ENCODE data around the gene RPS23. TPM values are rescaled to one million over a fixed set of nuclear protein-coding genes. Genes with fewer than 3 reads are reported as not detected.

Gene RPS23
- total RNA-seq, 1 experiment from 2014 or later: 4,228 TPM

DNA sequence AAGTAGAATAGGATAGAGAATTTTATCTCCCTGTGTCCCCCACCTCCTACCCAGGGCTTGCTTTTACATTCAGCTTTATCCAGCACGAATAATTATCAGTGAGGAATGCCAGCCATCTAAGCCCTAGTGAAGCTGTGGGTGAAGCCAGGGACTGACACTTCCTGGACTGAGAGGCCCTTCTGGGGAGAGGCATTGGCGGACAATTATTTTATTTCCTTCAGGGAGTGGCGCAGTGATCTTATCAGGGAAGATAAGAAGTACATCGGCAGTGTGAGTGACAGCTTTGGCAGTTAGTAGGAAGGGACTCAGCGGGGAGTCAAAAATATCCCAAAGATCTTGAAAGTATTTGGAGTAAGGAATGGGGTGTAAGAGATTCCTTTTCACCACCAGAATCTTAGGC lies 34.9 kb upstream of the RPS23 start:
- H3K4me3 ChIP-seq (ENCODE audit: low read length): no peak overlapping the region
- no peak overlapping the region for H3K27ac ChIP-seq (ENCODE audit: low read length)
- H2AFZ ChIP-seq (ENCODE audit: low read length): no peak overlapping the region
- H3K4me1 ChIP-seq (ENCODE audit: low read length): no peaks in the 10 kb centered on the region
- no peaks in the 10 kb centered on the region for H3K79me2 ChIP-seq (ENCODE audit: low read length)
- H3K27me3 ChIP-seq (ENCODE audit: low read length): no peaks in the 10 kb centered on the region; the same call in 1 of the 2 replicates
- no peaks in the 10 kb centered on the region for H3K36me3 ChIP-seq (ENCODE audit: insufficient read depth, low read length)
- H3K9ac ChIP-seq (ENCODE audit: low read length): no peak overlapping the region
- no peak overlapping the region for H3K4me2 ChIP-seq (ENCODE audit: low read depth, low read length, poor library complexity, severe bottlenecking)
- H3K9me2 ChIP-seq (replicated peaks; ENCODE audit: insufficient read depth, low read length): no peaks in the 10 kb centered on the region
- H4K20me1 ChIP-seq (ENCODE audit: insufficient read depth, low read depth, low read length): no peaks in the 10 kb centered on the region
- DNase-seq: no peak
- no peaks in the 10 kb centered on the region for H3K9me3 ChIP-seq (ENCODE audit: low read length)

GRCh38 chr5:82312373-82312856 lies 34.3 kb upstream of the RPS23 start:
- H3K9me2 ChIP-seq (replicated peaks; ENCODE audit: insufficient read depth, low read length): no peaks in the 10 kb centered on the region
- H3K9me3 ChIP-seq (ENCODE audit: low read length): no peaks in the 10 kb centered on the region
- H3K36me3 ChIP-seq (ENCODE audit: insufficient read depth, low read length): no peaks in the 10 kb centered on the region
- H3K9ac ChIP-seq (ENCODE audit: low read length): no peak overlapping the region
- H3K4me3 ChIP-seq (ENCODE audit: low read length): no peak overlapping the region
- H4K20me1 ChIP-seq (ENCODE audit: insufficient read depth, low read depth, low read length): no peaks in the 10 kb centered on the region
- H3K4me2 ChIP-seq (ENCODE audit: low read depth, low read length, poor library complexity, severe bottlenecking): no peak overlapping the region
- no peaks in the 10 kb centered on the region for H3K79me2 ChIP-seq (ENCODE audit: low read length)
- no peak overlapping the region for H2AFZ ChIP-seq (ENCODE audit: low read length)
- H3K4me1 ChIP-seq (ENCODE audit: low read length): no peaks in the 10 kb centered on the region
- no peaks in the 10 kb centered on the region; the same call in 1 of the 2 replicates for H3K27me3 ChIP-seq (ENCODE audit: low read length)
- H3K27ac ChIP-seq (ENCODE audit: low read length): no peak overlapping the region
- DNase-seq: peak; percentile 80

DNA sequence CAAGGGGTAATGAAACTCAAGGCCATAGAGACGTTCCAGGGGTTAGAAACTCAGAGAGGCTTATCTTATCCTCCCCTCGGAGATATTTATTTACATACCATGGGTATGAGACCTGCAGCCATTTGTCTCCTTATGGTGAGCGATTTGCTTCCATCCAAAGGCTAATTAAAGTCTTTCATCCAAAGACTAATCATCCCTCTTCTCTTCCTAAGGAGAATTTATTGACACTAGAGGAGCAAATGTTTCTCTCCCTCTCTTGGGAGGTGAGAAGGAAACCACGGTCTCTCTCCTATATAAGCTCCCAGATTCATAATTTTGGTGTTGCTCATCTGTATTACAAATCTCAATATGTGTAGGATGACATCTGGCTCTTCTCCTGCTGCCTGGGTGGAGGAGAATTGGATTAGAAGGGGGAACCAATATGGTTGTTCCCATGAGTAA lies 31.0 kb upstream of the RPS23 start:
- Histone ChIP-seq H3K4me2 (ENCODE audit: low read depth, low read length, poor library complexity, severe bottlenecking) (no peak overlapping the region), H3K9ac (ENCODE audit: low read length) (no peak overlapping the region), H3K9me2 (replicated peaks; ENCODE audit: insufficient read depth, low read length) (no peaks in the 10 kb centered on the region), H3K4me3 (ENCODE audit: low read length) (no peak overlapping the region), H3K79me2 (ENCODE audit: low read length) (no peaks in the 10 kb centered on the region), H4K20me1 (ENCODE audit: insufficient read depth, low read depth, low read length) (no peaks in the 10 kb centered on the region), H2AFZ (ENCODE audit: low read length) (no peak overlapping the region), H3K36me3 (ENCODE audit: insufficient read depth, low read length) (no peaks in the 10 kb centered on the region), H3K4me1 (ENCODE audit: low read length) (no peaks in the 10 kb centered on the region), H3K9me3 (ENCODE audit: low read length) (no peaks in the 10 kb centered on the region), H3K27ac (ENCODE audit: low read length) (no peak overlapping the region), H3K27me3 (ENCODE audit: low read length) (no peaks in the 10 kb centered on the region; the same call in 1 of the 2 replicates)
- DNase-seq: no peak

DNA sequence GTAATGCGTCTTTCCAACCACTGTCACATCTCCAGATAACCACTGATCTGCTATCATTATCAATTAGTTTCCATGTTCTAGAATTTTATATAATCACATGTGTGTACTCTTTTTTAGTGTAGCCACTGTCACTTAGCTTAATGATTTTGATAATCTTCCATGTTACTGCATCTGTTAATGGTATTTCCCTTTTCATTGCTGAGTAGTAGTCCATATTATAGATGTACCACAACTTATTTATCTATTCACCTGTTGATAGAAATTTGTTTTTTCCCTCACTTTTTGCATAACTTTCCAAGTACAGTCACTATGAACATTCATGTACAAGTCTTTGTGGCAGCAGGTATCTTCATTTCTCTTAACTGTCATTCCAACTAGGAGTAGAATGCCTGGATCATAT lies 30.3 kb upstream of the RPS23 start:
- DNase-seq: no peak
- Histone ChIP-seq H3K36me3 (ENCODE audit: insufficient read depth, low read length) (no peaks in the 10 kb centered on the region), H3K4me2 (ENCODE audit: low read depth, low read length, poor library complexity, severe bottlenecking) (no peak overlapping the region), H2AFZ (ENCODE audit: low read length) (no peak overlapping the region), H3K4me3 (ENCODE audit: low read length) (no peak overlapping the region), H3K79me2 (ENCODE audit: low read length) (no peaks in the 10 kb centered on the region), H4K20me1 (ENCODE audit: insufficient read depth, low read depth, low read length) (no peaks in the 10 kb centered on the region), H3K4me1 (ENCODE audit: low read length) (no peaks in the 10 kb centered on the region), H3K27ac (ENCODE audit: low read length) (no peak overlapping the region), H3K9me3 (ENCODE audit: low read length) (no peaks in the 10 kb centered on the region), H3K9ac (ENCODE audit: low read length) (no peak overlapping the region), H3K9me2 (replicated peaks; ENCODE audit: insufficient read depth, low read length) (no peaks in the 10 kb centered on the region), H3K27me3 (ENCODE audit: low read length) (no peaks in the 10 kb centered on the region; the same call in 1 of the 2 replicates)

DNA sequence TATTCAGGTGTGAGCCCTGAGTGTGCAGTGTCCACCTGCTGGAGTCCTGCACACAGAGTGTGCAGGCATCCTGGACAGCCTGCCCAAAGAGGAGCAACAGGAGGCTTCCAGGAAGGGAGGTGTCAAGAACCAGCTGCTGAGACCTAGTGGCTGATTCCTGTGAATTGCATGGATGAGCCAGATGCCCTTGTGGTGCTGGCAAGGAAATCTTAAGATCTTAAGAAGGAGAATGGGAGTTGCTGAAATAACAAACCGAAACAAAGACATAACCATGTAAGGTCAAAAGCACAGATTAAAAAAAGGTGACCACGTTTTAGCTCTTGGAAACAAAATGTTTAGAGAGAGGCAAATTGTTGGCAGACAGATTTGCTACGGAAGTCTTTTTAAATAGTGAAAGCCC lies 29.3 kb upstream of the RPS23 start:
- no peaks in the 10 kb centered on the region for H3K4me1 ChIP-seq (ENCODE audit: low read length)
- no peaks in the 10 kb centered on the region for H3K9me2 ChIP-seq (replicated peaks; ENCODE audit: insufficient read depth, low read length)
- no peaks in the 10 kb centered on the region; the same call in 1 of the 2 replicates for H3K27me3 ChIP-seq (ENCODE audit: low read length)
- H3K9me3 ChIP-seq (ENCODE audit: low read length): no peaks in the 10 kb centered on the region
- no peak overlapping the region for H3K9ac ChIP-seq (ENCODE audit: low read length)
- no peaks in the 10 kb centered on the region for H3K79me2 ChIP-seq (ENCODE audit: low read length)
- DNase-seq: no peak
- H3K4me3 ChIP-seq (ENCODE audit: low read length): no peak overlapping the region
- no peak overlapping the region for H3K4me2 ChIP-seq (ENCODE audit: low read depth, low read length, poor library complexity, severe bottlenecking)
- H3K36me3 ChIP-seq (ENCODE audit: insufficient read depth, low read length): no peaks in the 10 kb centered on the region
- no peaks in the 10 kb centered on the region for H4K20me1 ChIP-seq (ENCODE audit: insufficient read depth, low read depth, low read length)
- no peak overlapping the region for H3K27ac ChIP-seq (ENCODE audit: low read length)
- H2AFZ ChIP-seq (ENCODE audit: low read length): no peak overlapping the region

GRCh38 chr5:82306151-82306550 lies 28.0 kb upstream of the RPS23 start:
- no peak overlapping the region for H2AFZ ChIP-seq (ENCODE audit: low read length)

DNA sequence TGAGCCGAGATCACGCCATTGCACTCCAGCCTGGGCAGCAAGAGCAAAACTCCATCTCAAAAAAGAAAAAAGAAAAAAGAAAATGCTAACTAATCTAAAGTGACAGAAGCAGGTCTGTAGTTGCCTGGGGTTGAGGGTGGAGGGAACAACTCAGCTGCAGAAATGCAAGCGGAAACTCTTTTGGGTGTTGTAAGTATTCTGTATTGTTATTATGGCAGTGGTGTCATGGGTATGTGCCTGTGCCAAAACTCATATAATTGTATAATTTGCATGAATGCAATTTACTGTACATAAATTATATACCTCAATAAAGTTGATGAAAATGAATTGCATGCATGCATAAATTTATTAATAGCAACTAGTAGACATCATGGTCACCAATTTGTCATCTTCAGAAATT lies 23.0 kb upstream of the RPS23 start:
- no peak overlapping the region for H2AFZ ChIP-seq (ENCODE audit: low read length)
- no peaks in the 10 kb centered on the region for H3K27me3 ChIP-seq (ENCODE audit: low read length)

More at GRCh38 chr5:82306151-82306550, 28.0 kb upstream of the RPS23 start:
- no peak overlapping the region for H3K9ac ChIP-seq (ENCODE audit: low read length)
- no peaks in the 10 kb centered on the region for H4K20me1 ChIP-seq (ENCODE audit: insufficient read depth, low read depth, low read length)
- H3K4me3 ChIP-seq (ENCODE audit: low read length): no peak overlapping the region
- H3K4me2 ChIP-seq (ENCODE audit: low read depth, low read length, poor library complexity, severe bottlenecking): no peak overlapping the region
- H3K27me3 ChIP-seq (ENCODE audit: low read length): no peaks in the 10 kb centered on the region; the same call in 1 of the 2 replicates
- H3K79me2 ChIP-seq (ENCODE audit: low read length): no peaks in the 10 kb centered on the region
- H3K27ac ChIP-seq (ENCODE audit: low read length): no peak overlapping the region
- no peaks in the 10 kb centered on the region for H3K9me2 ChIP-seq (replicated peaks; ENCODE audit: insufficient read depth, low read length)
- no peaks in the 10 kb centered on the region for H3K4me1 ChIP-seq (ENCODE audit: low read length)
- H3K9me3 ChIP-seq (ENCODE audit: low read length): no peaks in the 10 kb centered on the region
- no peaks in the 10 kb centered on the region for H3K36me3 ChIP-seq (ENCODE audit: insufficient read depth, low read length)
- DNase-seq: no peak

DNA sequence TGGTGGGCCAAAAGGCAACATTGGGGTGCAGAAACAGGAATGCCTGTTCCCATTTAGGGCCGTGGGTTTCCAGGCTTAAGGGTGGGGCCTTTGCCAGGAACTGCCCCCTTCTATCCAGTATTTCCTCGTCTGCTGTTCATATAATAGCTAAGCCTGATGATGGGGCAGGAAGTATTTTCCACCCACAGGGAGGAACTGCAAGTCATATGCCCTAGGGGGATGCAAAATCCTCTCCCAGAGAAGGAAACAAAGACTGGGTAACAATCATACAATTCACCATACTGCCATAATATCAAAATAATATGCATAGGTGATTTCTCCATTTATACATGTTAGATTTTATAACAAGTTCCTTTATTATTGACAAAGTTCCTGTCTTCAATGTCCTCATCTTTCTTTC lies 20.5 kb upstream of the RPS23 start:
- Histone ChIP-seq H4K20me1 (ENCODE audit: insufficient read depth, low read depth, low read length) (no peaks in the 10 kb centered on the region), H3K4me2 (ENCODE audit: low read depth, low read length, poor library complexity, severe bottlenecking) (no peak overlapping the region), H3K27me3 (ENCODE audit: low read length) (no peaks in the 10 kb centered on the region), H3K9me2 (replicated peaks; ENCODE audit: insufficient read depth, low read length) (no peaks in the 10 kb centered on the region), H2AFZ (ENCODE audit: low read length) (no peak overlapping the region), H3K4me1 (ENCODE audit: low read length) (no peaks in the 10 kb centered on the region), H3K36me3 (ENCODE audit: insufficient read depth, low read length) (no peaks in the 10 kb centered on the region), H3K9ac (ENCODE audit: low read length) (no peak overlapping the region), H3K4me3 (ENCODE audit: low read length) (no peak overlapping the region), H3K79me2 (ENCODE audit: low read length) (no peaks in the 10 kb centered on the region), H3K9me3 (ENCODE audit: low read length) (no peaks in the 10 kb centered on the region), H3K27ac (ENCODE audit: low read length) (no peak overlapping the region)
- DNase-seq: no peak

More for the DNA sequence above, 23.0 kb upstream of the RPS23 start:
- H3K9me2 ChIP-seq (replicated peaks; ENCODE audit: insufficient read depth, low read length): no peaks in the 10 kb centered on the region
- no peaks in the 10 kb centered on the region for H3K9me3 ChIP-seq (ENCODE audit: low read length)
- no peaks in the 10 kb centered on the region for H3K4me1 ChIP-seq (ENCODE audit: low read length)
- no peak overlapping the region for H3K4me3 ChIP-seq (ENCODE audit: low read length)
- no peak overlapping the region for H3K9ac ChIP-seq (ENCODE audit: low read length)
- H3K4me2 ChIP-seq (ENCODE audit: low read depth, low read length, poor library complexity, severe bottlenecking): no peak overlapping the region
- H3K79me2 ChIP-seq (ENCODE audit: low read length): no peaks in the 10 kb centered on the region
- no peak overlapping the region for H3K27ac ChIP-seq (ENCODE audit: low read length)
- H3K36me3 ChIP-seq (ENCODE audit: insufficient read depth, low read length): no peaks in the 10 kb centered on the region
- no peak for DNase-seq
- no peaks in the 10 kb centered on the region for H4K20me1 ChIP-seq (ENCODE audit: insufficient read depth, low read depth, low read length)

- Histone ChIP-seq H2AFZ (ENCODE audit: low read length) (no peak overlapping the region), H3K9me3 (ENCODE audit: low read length) (no peaks in the 10 kb centered on the region), H3K9ac (ENCODE audit: low read length) (no peak overlapping the region), H3K4me2 (ENCODE audit: low read depth, low read length, poor library complexity, severe bottlenecking) (no peak overlapping the region), H3K27me3 (ENCODE audit: low read length) (no peaks in the 10 kb centered on the region), H3K4me1 (ENCODE audit: low read length) (no peaks in the 10 kb centered on the region), H3K9me2 (replicated peaks; ENCODE audit: insufficient read depth, low read length) (no peaks in the 10 kb centered on the region), H3K36me3 (ENCODE audit: insufficient read depth, low read length) (no peaks in the 10 kb centered on the region), H3K4me3 (ENCODE audit: low read length) (no peak overlapping the region), H3K27ac (ENCODE audit: low read length) (no peak overlapping the region), H3K79me2 (ENCODE audit: low read length) (no peaks in the 10 kb centered on the region), H4K20me1 (ENCODE audit: insufficient read depth, low read depth, low read length) (no peaks in the 10 kb centered on the region)
- DNase-seq: no peak
Measured at GRCh38 chr5:82297711-82298110, 19.6 kb upstream of the RPS23 start.

Data from Karpas-422 (cell line).